Gastroesophageal sphincter (tissue), 4 donors: ENCODE results near the gene PIAS1. TPM values are rescaled to one million over a fixed set of nuclear protein-coding genes. Genes with fewer than 3 reads are reported as not detected.

Experiments used
- ATAC-seq: fragments of 150-250 bp; one replicate; pipeline ENCODE4 v1.9.1; 2016; ENCODE audit warnings: mild to moderate bottlenecking, moderate library complexity
- H3K27ac ChIP-seq, 4 donors: fragments of 200-600 bp; sonication (generic) in 3 of 4; 1 replicate in 3 of 4; 2 replicates in 1 of 4; pipeline ENCODE4 v1.5.1; 2016 to 2019
- H3K27me3 ChIP-seq: fragments of 200-600 bp; sonication (generic); one replicate; pipeline ENCODE4 v1.5.1; 2019
- H3K36me3 ChIP-seq, 2 donors: fragments of 200-600 bp; sonication (generic); one replicate each; pipeline ENCODE4 v1.5.1; 2019; ENCODE audit warnings: control low read depth in 1 of 2
- H3K4me1 ChIP-seq, 3 donors: fragments of 200-600 bp; sonication (generic); 1 replicate in 2 of 3; 2 replicates in 1 of 3; pipeline ENCODE4 v1.5.1; 2016 to 2019; ENCODE audit warnings: control low read depth in 2 of 3
- H3K4me3 ChIP-seq, 2 donors: fragments of 200-600 bp; sonication (generic); one replicate each; pipeline ENCODE4 v1.5.1; 2019; ENCODE audit warnings: mild to moderate bottlenecking in 1 of 2, moderate library complexity in 1 of 2
- H3K9me3 ChIP-seq, 3 donors: fragments of 200-600 bp; sonication (generic); one replicate each; pipeline ENCODE4 v1.5.1; 2017 to 2019; ENCODE audit warnings: control low read depth in 2 of 3
- EP300 ChIP-seq: sonication (generic); formaldehyde crosslinking; IDR thresholded peaks from one replicate; pipeline ENCODE4 v1.6.1; 2017; ENCODE audit warnings: antibody characterized with exemption, mild to moderate bottlenecking
- POLR2A ChIP-seq, 2 donors: fragments of 450-650 bp; IDR thresholded peaks; one replicate each; pipeline ENCODE4 v1.6.1; 2017; ENCODE audit warnings: antibody characterized with exemption in 2 of 2, mild to moderate bottlenecking in 2 of 2, moderate library complexity in 1 of 2
- POLR2AphosphoS5 ChIP-seq: sonication (generic); formaldehyde crosslinking; IDR thresholded peaks from one replicate; pipeline ENCODE4 v1.6.1; 2017; ENCODE audit warnings: antibody characterized with exemption
- WGBS, 2 donors: methylation state at CpG; one replicate each; pipeline ENCODE4 v1.1.5; 2018; ENCODE audit warnings: low coverage in 1 of 2; 5-methylcytosine and 5-hydroxymethylcytosine counted together
- total RNA-seq, 4 donors: library from RNA; depleted of rRNA; stranded (reverse); fragments of >200 nt; gene quantifications; one replicate each; pipeline ENCODE4 v1.1.0, GENCODE V29; 2016
- TF ChIP-seq, protein P1 (sequence below), 4 experiments: fragments of 200-600 bp in 2 of 4; fragments of 450-650 bp in 2 of 4; sonication (generic) in 1 of 4; IDR thresholded peaks; one replicate each; pipeline ENCODE4 v1.5.1; 2017 to 2019; ENCODE audit warnings: antibody characterized with exemption in 4 of 4, mild to moderate bottlenecking in 2 of 4, moderate library complexity in 2 of 4

PIAS1 gene
- total RNA-seq, 4 donors from 2014 or later, result 26.6 to 101 (median 48.9) TPM

DNA sequence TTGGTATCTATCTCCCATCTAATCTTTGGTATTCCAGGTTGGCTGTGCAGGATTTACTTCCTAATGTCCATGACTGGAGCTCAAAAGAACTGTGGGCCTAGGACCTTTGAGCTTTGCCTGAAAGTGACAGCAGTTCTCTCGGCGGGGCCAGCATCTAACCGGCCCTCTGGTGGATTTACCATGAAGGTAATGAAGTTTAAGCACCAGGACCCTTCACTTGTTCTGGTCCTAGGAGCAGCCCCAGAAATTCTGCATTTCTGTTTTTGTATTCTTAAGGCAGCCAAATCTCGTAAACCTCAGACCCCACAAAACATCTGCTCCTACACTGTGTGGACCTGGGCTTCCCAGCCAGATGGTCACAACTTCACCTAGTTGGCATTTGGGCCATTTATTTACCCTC lies 138.0 kb downstream of the PIAS1 start:
- TF ChIP-seq POLR2AphosphoS5 (no peak), EP300 (no peak), POLR2A (IDR thresholded peaks at IDR 0.05) (no peak)
- TF ChIP-seq, protein P1, sequence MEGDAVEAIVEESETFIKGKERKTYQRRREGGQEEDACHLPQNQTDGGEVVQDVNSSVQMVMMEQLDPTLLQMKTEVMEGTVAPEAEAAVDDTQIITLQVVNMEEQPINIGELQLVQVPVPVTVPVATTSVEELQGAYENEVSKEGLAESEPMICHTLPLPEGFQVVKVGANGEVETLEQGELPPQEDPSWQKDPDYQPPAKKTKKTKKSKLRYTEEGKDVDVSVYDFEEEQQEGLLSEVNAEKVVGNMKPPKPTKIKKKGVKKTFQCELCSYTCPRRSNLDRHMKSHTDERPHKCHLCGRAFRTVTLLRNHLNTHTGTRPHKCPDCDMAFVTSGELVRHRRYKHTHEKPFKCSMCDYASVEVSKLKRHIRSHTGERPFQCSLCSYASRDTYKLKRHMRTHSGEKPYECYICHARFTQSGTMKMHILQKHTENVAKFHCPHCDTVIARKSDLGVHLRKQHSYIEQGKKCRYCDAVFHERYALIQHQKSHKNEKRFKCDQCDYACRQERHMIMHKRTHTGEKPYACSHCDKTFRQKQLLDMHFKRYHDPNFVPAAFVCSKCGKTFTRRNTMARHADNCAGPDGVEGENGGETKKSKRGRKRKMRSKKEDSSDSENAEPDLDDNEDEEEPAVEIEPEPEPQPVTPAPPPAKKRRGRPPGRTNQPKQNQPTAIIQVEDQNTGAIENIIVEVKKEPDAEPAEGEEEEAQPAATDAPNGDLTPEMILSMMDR (IDR thresholded peaks at IDR 0.05), result no peak
- peak overlapping the region; percentile 20 to 86 (median 76) for H3K27ac ChIP-seq
- H3K27me3 ChIP-seq, result no peaks in the 10 kb centered on the region
- peaks cover 0 to 26% of the 10 kb centered on the region in 2 donors for H3K36me3 ChIP-seq
- ATAC-seq, result no peak
- WGBS, 2 donors, result 94 to 100% methylated on average over 1 to 4 of the region's 4 CpGs
- H3K4me1 ChIP-seq, result peaks cover 12 to 70% (median 15%) of the 10 kb centered on the region in 3 donors
- H3K9me3 ChIP-seq, result no peaks in the 10 kb centered on the region
- no peak overlapping the region for H3K4me3 ChIP-seq

DNA sequence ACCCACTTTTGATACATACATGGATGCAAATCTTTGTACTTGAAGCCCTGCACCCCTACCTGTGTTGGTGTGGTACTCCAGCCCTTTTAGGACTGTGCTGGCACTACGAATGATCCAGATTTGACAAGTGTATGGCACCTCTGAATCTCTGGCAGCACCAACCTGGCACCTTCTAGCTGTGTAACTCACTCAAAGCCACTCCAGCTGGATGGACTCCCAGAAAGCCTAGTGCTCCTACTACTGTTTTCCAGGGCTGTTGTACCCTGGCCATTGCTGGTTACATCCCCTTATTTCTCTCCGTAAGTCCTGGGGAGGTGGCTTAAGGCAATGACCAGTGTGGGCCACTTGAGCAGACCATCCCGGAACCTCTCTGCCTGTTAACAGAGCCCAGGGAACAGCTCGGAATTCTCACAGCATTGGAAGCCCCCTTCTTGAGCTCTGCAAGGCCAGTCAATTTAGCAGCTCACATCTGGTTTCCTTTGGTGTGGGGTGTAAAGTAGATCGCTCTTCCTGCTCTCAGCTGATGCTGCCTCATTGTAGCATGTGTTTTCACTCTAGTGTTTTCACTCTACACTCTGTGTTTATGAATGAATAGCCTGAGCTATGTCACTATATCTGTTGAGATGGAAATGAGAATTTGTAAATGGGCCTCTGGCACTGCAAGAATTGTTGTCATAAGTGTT lies 138.8 kb downstream of the PIAS1 start:
- peaks cover 0 to 28% of the 10 kb centered on the region in 2 donors for H3K36me3 ChIP-seq
- 56 to 81% methylated on average over 2 to 5 of the region's 5 CpGs for WGBS, 2 donors
- H3K9me3 ChIP-seq, result no peaks in the 10 kb centered on the region
- H3K4me3 ChIP-seq, result no peak overlapping the region
- peak overlapping the region; percentile 14 to 86 (median 76) for H3K27ac ChIP-seq
- no peak for ATAC-seq
- TF ChIP-seq EP300 (no peak), POLR2AphosphoS5 (no peak), POLR2A (IDR thresholded peaks at IDR 0.05) (no peak)
- TF ChIP-seq, protein P1 (IDR thresholded peaks at IDR 0.05), result no peak
- H3K4me1 ChIP-seq, result peaks cover 12 to 62% (median 13%) of the 10 kb centered on the region in 3 donors
- no peaks in the 10 kb centered on the region for H3K27me3 ChIP-seq

DNA sequence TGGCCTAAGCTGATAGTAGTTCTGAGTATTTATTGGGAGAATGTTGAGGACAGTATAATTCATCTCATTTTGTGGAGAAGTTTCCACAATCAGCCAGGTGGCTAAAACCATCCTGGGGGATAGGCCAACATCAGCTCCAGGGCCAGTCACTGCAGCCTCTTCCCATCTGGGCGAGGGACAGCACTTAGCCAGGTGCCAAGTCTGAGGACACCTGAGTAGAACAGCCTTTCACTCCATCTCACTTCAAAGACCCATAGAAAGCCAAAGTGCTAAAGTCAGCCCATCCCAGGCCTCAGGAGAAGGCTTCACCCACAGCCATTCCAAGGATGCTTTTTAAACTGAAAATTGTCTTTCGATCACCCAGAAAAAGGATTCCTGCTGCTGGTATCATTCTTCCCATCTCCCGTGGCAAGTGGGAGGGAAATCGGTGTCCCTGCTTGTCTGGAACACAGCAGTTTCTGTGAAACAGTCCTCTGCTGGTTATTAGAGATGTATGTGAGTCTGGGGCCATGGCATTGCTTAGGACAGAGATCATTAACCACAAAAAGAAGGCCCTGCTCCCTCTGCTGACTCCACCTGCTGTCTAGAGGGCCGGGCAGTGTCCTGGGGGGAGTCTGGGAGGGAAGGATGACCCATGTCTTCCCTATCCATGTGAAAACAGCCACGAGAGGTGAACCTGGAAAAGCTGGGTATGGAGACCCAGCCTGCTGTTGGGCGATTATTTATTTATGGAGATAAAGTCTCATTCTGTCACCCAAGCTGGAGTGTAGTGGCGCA lies 141.4 kb downstream of the PIAS1 start:
- no peak overlapping the region for H3K4me3 ChIP-seq
- H3K27me3 ChIP-seq, result no peaks in the 10 kb centered on the region
- WGBS, 2 donors, result 83 to 90% methylated on average over 4 to 5 of the region's 8 CpGs
- H3K9me3 ChIP-seq, result no peaks in the 10 kb centered on the region
- peak overlapping the region in 3 of 4 donors; percentile 58 to 72 (median 70) for H3K27ac ChIP-seq
- no peak for ATAC-seq
- H3K4me1 ChIP-seq, result peaks cover 0 to 50% (median 17%) of the 10 kb centered on the region in 3 donors
- peaks cover 0 to 28% of the 10 kb centered on the region in 2 donors for H3K36me3 ChIP-seq
- TF ChIP-seq POLR2AphosphoS5 (no peak), EP300 (no peak), POLR2A (IDR thresholded peaks at IDR 0.05) (no peak)
- TF ChIP-seq, protein P1 (IDR thresholded peaks at IDR 0.05), result no peak

DNA sequence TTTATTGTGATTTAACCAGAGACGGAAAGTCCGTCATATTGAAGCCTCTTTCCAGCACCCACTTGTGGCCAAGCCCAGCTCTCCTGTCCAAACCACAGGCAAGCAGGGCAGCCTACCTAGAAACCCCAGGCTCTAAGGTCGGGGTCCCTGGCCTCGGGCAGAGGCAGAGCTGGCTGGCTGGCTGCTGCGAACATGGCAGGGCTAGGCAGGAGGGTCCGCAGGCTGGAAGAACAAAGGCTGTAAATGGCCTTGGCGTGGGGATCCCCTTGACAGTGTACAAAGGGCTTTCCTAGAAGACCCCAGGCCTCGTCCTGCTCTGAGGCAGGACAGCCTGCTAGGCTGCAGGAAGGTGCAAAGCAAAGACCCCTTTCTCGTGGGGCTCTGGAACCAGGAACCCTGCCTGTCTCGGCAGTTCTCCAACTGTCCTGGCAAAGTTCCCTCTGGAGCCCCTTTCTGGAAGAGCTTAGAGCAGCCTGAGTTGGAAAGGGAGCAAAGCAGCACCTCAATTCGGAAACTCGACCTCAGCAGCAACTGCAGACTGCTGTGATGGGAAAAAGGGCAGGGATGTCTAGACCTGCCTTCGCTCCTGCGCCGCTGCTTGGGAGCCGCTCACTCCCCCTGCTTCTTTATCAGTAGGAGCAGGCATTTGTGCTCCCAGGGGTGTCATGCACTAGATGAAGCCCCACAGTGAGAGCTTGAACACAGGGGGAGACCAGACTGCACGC lies 142.5 kb downstream of the PIAS1 start:
- Histone ChIP-seq H3K4me3 (no peak overlapping the region), H3K4me1 (peaks cover 0 to 53% (median 17%) of the 10 kb centered on the region in 3 donors), H3K27ac (peak overlapping the region in 3 of 4 donors; percentile 57 to 72 (median 58)), H3K9me3 (no peaks in the 10 kb centered on the region), H3K27me3 (no peaks in the 10 kb centered on the region), H3K36me3 (peaks cover 0 to 25% of the 10 kb centered on the region in 2 donors)
- no peak for ATAC-seq
- 80 to 88% methylated on average over 1 to 6 of the region's 17 CpGs for WGBS, 2 donors
- TF ChIP-seq POLR2A (IDR thresholded peaks at IDR 0.05) (no peak), EP300 (no peak), POLR2AphosphoS5 (no peak)
- TF ChIP-seq, protein P1 (IDR thresholded peaks at IDR 0.05), result no peak
